HepG2 (cell line): ENCODE measurements around the gene MT1F. TPM values are rescaled to one million over a fixed set of nuclear protein-coding genes. Genes with fewer than 3 reads are reported as not detected.

Source experiments
- ARNT2 ChIP-seq: sonication (generic); formaldehyde crosslinking; IDR thresholded peaks from 2 replicates; pipeline ENCODE4 v1.8.0; 2022; ENCODE audit warnings: mild to moderate bottlenecking, low read depth, missing genetic modification reagents, moderate library complexity
- ATRX ChIP-seq: sonication (generic); formaldehyde crosslinking; IDR thresholded peaks from 2 replicates; pipeline ENCODE4 v1.4.0; 2020; ENCODE audit warnings: missing genetic modification reagents, borderline replicate concordance
- FOXJ3 ChIP-seq: sonication (generic); formaldehyde crosslinking; IDR thresholded peaks from 2 replicates; pipeline ENCODE4 v1.4.0; 2020; ENCODE audit warnings: missing genetic modification reagents, mild to moderate bottlenecking, borderline replicate concordance
- HIVEP1 ChIP-seq: sonication (generic); formaldehyde crosslinking; IDR thresholded peaks from 2 replicates; pipeline ENCODE4 v1.4.0; 2020; ENCODE audit warnings: mild to moderate bottlenecking, missing genetic modification reagents
- HMG20A ChIP-seq: IDR thresholded peaks from 2 replicates; pipeline ENCODE4 v1.6.1; 2016; ENCODE audit warnings: borderline replicate concordance
- NFKB2 ChIP-seq: sonication (generic); formaldehyde crosslinking; IDR thresholded peaks from 2 replicates; pipeline ENCODE4 v1.4.0; 2020; ENCODE audit warnings: missing genetic modification reagents, borderline replicate concordance
- PAF1 ChIP-seq: IDR thresholded peaks from 2 replicates; pipeline ENCODE4 v1.6.1; 2016; ENCODE audit warnings: missing genetic modification reagents, missing compliant biosample characterization
- POGZ ChIP-seq: sonication (generic); formaldehyde crosslinking; IDR thresholded peaks from 2 replicates; pipeline ENCODE4 v1.4.0; 2020; ENCODE audit warnings: mild to moderate bottlenecking, missing genetic modification reagents
- RBFOX2 ChIP-seq: fragments of 200-400 bp; formaldehyde crosslinking; IDR thresholded peaks from 2 replicates; pipeline ENCODE4 v1.6.1; 2017; ENCODE audit warnings: low read depth, mild to moderate bottlenecking, low read length
- RORA ChIP-seq: sonication (generic); formaldehyde crosslinking; IDR thresholded peaks from 2 replicates; pipeline ENCODE4 v1.5.0; 2020; ENCODE audit warnings: mild to moderate bottlenecking, missing genetic modification reagents, moderate library complexity
- SIN3A ChIP-seq: IDR thresholded peaks from 2 replicates; pipeline ENCODE4 v1.6.1; 2011; ENCODE audit warnings: low read depth, mild to moderate bottlenecking, control low read depth, low read length, borderline replicate concordance
- SNAPC2 ChIP-seq: sonication (generic); formaldehyde crosslinking; IDR thresholded peaks from 2 replicates; pipeline ENCODE4 v1.8.1; 2022; ENCODE audit warnings: mild to moderate bottlenecking, missing genetic modification reagents
- ZC3H4 ChIP-seq: sonication (generic); formaldehyde crosslinking; IDR thresholded peaks from 2 replicates; pipeline ENCODE4 v1.4.0; 2020; ENCODE audit warnings: missing genetic modification reagents, borderline replicate concordance
- ZFP36 ChIP-seq: fragments of 150-350 bp; IDR thresholded peaks from 2 replicates; pipeline ENCODE4 v1.6.1; 2018; ENCODE audit warnings: borderline replicate concordance, low read length, low read depth; ENCODE audit not compliant: partially characterized antibody
- ZNF101 ChIP-seq: sonication (generic); formaldehyde crosslinking; IDR thresholded peaks from 2 replicates; pipeline ENCODE4 v1.4.0; 2020; ENCODE audit warnings: mild to moderate bottlenecking, low read depth, missing genetic modification reagents, borderline replicate concordance
- ZNF33B ChIP-seq: sonication (generic); formaldehyde crosslinking; IDR thresholded peaks from 2 replicates; pipeline ENCODE4 v1.5.1; 2020; ENCODE audit warnings: mild to moderate bottlenecking, missing genetic modification reagents
- ZNF343 ChIP-seq: sonication (generic); formaldehyde crosslinking; IDR thresholded peaks from 2 replicates; pipeline ENCODE4 v1.4.0; 2020; ENCODE audit warnings: mild to moderate bottlenecking, missing genetic modification reagents
- ZNF382 ChIP-seq: sonication (generic); formaldehyde crosslinking; IDR thresholded peaks from 2 replicates; pipeline ENCODE4 v1.5.0; 2020; ENCODE audit warnings: missing genetic modification reagents, mild to moderate bottlenecking, borderline replicate concordance
- ZNF564 ChIP-seq: sonication (generic); formaldehyde crosslinking; IDR thresholded peaks from 2 replicates; pipeline ENCODE4 v1.8.1; 2023; ENCODE audit warnings: mild to moderate bottlenecking, missing genetic modification reagents
- ZNF572 ChIP-seq: sonication (generic); formaldehyde crosslinking; IDR thresholded peaks from 2 replicates; pipeline ENCODE4 v1.5.1; 2020; ENCODE audit warnings: mild to moderate bottlenecking, missing genetic modification reagents
- polyA plus RNA-seq, 8 experiments: library from polyadenylated mRNA; depleted of rRNA in 3 of 8; stranded (reverse) in 7 of 8; unstranded in 1 of 8; fragments of >200 nt; fragmentation: Illumina TruSeq in 4 of 8; extraction: Trizol in 4 of 8; gene quantifications; 2 replicates each; pipeline versions ENCODE4 v1.2.1 to v1.2.3, GENCODE V29; 2011 to 2016; ENCODE audit warnings: low read depth in 4 of 8, missing spikeins in 1 of 8, mixed read lengths in 1 of 8; ENCODE audit not compliant: insufficient read depth in 1 of 8
- total RNA-seq, 5 experiments: library from RNA; depleted of rRNA; stranded (reverse); fragments of >200 nt; fragmentation: Illumina TruSeq; extraction: Trizol; gene quantifications; 2 replicates each; pipeline ENCODE4 v1.2.3, GENCODE V29; 2016; ENCODE audit warnings: low read depth in 1 of 5
- TF ChIP-seq, protein P1 (sequence below): sonication (generic); formaldehyde crosslinking; IDR thresholded peaks from 2 replicates; pipeline ENCODE4 v1.5.0; 2020; ENCODE audit warnings: mild to moderate bottlenecking, missing genetic modification reagents
- TF ChIP-seq, protein P2 (sequence below): sonication (generic); formaldehyde crosslinking; IDR thresholded peaks from 2 replicates; pipeline ENCODE4 v1.4.0; 2020; ENCODE audit warnings: missing genetic modification reagents
- TF ChIP-seq, protein P3 (sequence below): sonication (generic); formaldehyde crosslinking; IDR thresholded peaks from 2 replicates; pipeline ENCODE4 v1.8.1; 2023; ENCODE audit warnings: mild to moderate bottlenecking, moderate library complexity, missing genetic modification reagents
- TF ChIP-seq, protein P4 (sequence below): sonication (generic); formaldehyde crosslinking; IDR thresholded peaks from 2 replicates; pipeline ENCODE4 v1.5.0; 2020; ENCODE audit warnings: mild to moderate bottlenecking, missing genetic modification reagents, moderate library complexity

The MT1F gene
- total and polyA plus RNA-seq, 2 of the 13 experiments (the other 11 are each of a cell fraction or from before 2014, with no cell fraction given): 1.9 to 169 TPM

DNA sequence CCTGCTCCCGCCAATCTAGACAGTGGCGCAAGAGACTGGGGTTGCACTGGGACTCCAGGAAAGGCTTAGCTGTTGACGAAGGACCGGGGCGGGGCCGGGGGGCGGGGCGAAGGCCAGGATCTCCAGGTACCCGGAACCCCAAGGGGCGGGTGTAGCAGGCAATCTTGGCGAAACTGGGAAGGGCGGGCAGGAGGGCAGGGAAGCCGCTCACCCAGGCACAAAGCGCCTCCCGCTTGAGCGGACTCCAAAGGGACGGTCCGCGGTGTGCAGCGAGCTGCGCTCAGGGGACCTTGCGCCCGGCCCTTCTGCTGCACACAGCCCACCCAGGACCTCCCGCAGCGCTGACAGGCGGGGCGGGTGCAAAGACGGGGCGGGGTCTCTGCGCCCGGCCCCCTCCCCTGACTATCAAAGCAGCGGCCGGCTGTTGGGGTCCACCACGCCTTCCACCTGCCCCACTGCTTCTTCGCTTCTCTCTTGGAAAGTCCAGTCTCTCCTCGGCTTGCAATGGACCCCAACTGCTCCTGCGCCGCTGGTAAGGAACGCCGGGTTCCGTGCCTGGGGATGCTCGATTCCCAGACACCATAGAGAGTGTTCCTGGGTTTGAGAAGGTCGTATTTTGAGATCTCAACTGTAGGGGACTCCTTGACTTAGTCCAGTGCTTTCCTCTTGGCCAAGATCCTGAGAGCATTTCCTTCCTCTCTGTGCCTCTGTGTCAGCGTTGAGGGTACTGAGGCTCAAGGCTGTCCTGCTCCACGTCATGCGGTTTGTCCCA lies at the start of gene MT1F (continued):
- TF ChIP-seq, protein P1, sequence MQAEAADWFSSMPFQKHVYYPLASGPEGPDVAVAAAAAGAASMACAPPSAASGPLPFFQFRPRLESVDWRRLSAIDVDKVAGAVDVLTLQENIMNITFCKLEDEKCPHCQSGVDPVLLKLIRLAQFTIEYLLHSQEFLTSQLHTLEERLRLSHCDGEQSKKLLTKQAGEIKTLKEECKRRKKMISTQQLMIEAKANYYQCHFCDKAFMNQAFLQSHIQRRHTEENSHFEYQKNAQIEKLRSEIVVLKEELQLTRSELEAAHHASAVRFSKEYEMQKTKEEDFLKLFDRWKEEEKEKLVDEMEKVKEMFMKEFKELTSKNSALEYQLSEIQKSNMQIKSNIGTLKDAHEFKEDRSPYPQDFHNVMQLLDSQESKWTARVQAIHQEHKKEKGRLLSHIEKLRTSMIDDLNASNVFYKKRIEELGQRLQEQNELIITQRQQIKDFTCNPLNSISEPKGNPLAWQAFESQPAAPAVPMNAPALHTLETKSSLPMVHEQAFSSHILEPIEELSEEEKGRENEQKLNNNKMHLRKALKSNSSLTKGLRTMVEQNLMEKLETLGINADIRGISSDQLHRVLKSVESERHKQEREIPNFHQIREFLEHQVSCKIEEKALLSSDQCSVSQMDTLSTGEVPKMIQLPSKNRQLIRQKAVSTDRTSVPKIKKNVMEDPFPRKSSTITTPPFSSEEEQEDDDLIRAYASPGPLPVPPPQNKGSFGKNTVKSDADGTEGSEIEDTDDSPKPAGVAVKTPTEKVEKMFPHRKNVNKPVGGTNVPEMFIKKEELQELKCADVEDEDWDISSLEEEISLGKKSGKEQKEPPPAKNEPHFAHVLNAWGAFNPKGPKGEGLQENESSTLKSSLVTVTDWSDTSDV: peak; percentile 69; the same call in 1 of the 2 replicates
- TF ChIP-seq FOXJ3 (CRISPR knock-in tag): no peak
- TF ChIP-seq PAF1: no peak
- TF ChIP-seq ZFP36: no peak
- peak; percentile 71 for TF ChIP-seq RBFOX2
- TF ChIP-seq NFKB2 (CRISPR knock-in tag): peak; percentile 37; the same call in 1 of the 2 replicates
- peak; percentile 73; the same call in 1 of the 2 replicates for TF ChIP-seq HIVEP1 (CRISPR knock-in tag)
- TF ChIP-seq, protein P2, sequence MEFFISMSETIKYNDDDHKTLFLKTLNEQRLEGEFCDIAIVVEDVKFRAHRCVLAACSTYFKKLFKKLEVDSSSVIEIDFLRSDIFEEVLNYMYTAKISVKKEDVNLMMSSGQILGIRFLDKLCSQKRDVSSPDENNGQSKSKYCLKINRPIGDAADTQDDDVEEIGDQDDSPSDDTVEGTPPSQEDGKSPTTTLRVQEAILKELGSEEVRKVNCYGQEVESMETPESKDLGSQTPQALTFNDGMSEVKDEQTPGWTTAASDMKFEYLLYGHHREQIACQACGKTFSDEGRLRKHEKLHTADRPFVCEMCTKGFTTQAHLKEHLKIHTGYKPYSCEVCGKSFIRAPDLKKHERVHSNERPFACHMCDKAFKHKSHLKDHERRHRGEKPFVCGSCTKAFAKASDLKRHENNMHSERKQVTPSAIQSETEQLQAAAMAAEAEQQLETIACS (CRISPR knock-in tag): no peak
- no peak for TF ChIP-seq SNAPC2 (CRISPR knock-in tag)
- TF ChIP-seq ATRX (CRISPR knock-in tag): no peak
- no peak for TF ChIP-seq ZC3H4 (CRISPR knock-in tag)
- no peak for TF ChIP-seq ARNT2 (CRISPR knock-in tag)
- TF ChIP-seq, protein P3, sequence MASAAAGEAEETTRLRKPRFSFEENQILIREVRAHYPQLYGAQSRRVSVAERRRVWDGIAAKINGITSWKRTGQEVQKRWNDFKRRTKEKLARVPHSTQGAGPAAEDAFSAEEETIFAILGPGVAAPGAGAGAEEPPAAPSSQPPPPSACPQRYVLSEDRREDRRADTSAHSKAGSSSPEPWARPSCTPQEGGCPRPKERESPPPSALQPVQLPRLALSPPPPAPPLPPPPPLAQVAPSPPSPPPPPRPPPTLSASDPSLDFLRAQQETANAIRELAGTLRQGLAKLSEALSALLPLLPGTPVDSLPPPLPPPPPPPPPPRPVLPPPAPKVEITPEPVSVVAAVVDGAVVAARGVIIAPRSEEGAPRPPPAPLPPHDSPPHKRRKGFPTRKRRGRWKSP (CRISPR knock-in tag): peak; percentile 91
- TF ChIP-seq SIN3A: peak; percentile 46; the same call in 1 of the 2 replicates
- TF ChIP-seq ZNF564 (CRISPR knock-in tag): no peak
- no peak for TF ChIP-seq ZNF343 (CRISPR knock-in tag)
- no peak for TF ChIP-seq ZNF33B
- TF ChIP-seq RORA: no peak
- no peak for TF ChIP-seq ZNF382 (CRISPR knock-in tag)
- no peak for TF ChIP-seq HMG20A (CRISPR knock-in tag)
- TF ChIP-seq, protein P4, sequence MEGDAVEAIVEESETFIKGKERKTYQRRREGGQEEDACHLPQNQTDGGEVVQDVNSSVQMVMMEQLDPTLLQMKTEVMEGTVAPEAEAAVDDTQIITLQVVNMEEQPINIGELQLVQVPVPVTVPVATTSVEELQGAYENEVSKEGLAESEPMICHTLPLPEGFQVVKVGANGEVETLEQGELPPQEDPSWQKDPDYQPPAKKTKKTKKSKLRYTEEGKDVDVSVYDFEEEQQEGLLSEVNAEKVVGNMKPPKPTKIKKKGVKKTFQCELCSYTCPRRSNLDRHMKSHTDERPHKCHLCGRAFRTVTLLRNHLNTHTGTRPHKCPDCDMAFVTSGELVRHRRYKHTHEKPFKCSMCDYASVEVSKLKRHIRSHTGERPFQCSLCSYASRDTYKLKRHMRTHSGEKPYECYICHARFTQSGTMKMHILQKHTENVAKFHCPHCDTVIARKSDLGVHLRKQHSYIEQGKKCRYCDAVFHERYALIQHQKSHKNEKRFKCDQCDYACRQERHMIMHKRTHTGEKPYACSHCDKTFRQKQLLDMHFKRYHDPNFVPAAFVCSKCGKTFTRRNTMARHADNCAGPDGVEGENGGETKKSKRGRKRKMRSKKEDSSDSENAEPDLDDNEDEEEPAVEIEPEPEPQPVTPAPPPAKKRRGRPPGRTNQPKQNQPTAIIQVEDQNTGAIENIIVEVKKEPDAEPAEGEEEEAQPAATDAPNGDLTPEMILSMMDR (CRISPR knock-in tag): peak; percentile 45
- TF ChIP-seq ZNF572 (CRISPR knock-in tag): no peak
- peak; percentile 74 for TF ChIP-seq POGZ (CRISPR knock-in tag)
- TF ChIP-seq ZNF101: no peak
